Measurements from ENCODE around the gene MALAT1.

DNA sequence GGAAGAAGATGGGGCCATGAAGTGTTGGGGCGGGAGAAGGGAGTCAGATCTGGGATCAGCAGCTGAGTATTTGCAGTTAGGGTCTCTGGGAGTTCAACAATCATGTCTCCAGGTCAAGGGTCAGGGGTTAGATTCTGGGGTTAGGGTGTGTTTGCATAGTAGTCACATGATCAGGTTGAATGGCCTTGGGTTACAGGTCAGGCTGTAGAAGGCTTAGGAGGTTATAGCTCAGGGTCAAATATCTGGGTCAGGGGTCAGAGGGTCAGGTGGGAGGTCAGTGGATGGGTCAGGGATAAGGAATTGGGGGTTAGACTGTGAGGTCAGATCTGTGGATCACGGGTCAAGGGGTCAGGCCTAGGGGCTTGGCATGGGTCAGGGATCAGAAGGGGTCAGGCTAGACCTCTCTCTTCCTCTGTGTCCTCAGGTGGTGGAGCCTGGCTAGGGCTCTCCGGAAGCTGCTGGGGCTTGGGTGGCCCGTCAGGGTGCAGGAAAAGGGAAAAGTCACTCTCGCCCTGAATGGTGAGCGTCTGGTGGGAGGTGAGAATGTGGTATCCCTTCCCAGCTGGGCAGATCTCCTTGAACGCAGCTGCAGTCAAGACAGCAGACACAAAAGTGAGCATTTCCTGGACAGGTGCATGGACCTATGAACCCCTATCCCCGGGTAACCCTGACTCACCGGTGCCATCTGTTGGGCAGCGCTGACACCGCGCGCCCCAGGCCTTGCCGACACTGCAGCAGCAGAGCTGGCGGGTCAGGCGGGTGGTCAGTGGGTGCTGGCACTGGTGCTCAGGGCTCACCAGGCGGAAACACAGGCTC, 52.9 kb downstream of the MALAT1 start:
- TF ChIP-seq, protein P1, sequence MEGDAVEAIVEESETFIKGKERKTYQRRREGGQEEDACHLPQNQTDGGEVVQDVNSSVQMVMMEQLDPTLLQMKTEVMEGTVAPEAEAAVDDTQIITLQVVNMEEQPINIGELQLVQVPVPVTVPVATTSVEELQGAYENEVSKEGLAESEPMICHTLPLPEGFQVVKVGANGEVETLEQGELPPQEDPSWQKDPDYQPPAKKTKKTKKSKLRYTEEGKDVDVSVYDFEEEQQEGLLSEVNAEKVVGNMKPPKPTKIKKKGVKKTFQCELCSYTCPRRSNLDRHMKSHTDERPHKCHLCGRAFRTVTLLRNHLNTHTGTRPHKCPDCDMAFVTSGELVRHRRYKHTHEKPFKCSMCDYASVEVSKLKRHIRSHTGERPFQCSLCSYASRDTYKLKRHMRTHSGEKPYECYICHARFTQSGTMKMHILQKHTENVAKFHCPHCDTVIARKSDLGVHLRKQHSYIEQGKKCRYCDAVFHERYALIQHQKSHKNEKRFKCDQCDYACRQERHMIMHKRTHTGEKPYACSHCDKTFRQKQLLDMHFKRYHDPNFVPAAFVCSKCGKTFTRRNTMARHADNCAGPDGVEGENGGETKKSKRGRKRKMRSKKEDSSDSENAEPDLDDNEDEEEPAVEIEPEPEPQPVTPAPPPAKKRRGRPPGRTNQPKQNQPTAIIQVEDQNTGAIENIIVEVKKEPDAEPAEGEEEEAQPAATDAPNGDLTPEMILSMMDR (conservative IDR thresholded peaks at IDR 0.05 in 1 of 2, IDR thresholded peaks at IDR 0.05 in 1 of 2; ENCODE audit: extremely low read depth in 1 of 2, insufficient read depth in 1 of 2, low read depth in 1 of 2, low read length in 2 of 2): peak; percentile 43 to 58
- no peak for TF ChIP-seq EZH2 (IDR thresholded peaks at IDR 0.05; ENCODE audit: borderline replicate concordance, low read length)

All from mammary epithelial cell (primary cell).